Endothelial cell of umbilical vein (primary cell): Measurements from ENCODE around the gene TSPEAR. TPM values are rescaled to one million over a fixed set of nuclear protein-coding genes. Genes with fewer than 3 reads are reported as not detected.

Source experiments
- BruUV-seq: library from RNA; stranded (reverse); fragments of 400-500 nt; replicated peaks from 2 replicates; lab custom pipeline; 2021; lab: Mats Ljungman, UMichigan
- CTCF ChIA-PET: fragments of 300-600, 350-600 bp; sonication (Branson Sonifier 250); formaldehyde crosslinking; loops from one replicate; lab custom pipeline; 2021; ENCODE audit warnings: antibody characterized with exemption, inconsistent platforms; lab: Charles Lee
- POLR2A ChIA-PET: fragments of 300-600, 350-600 bp; sonication (Branson Sonifier 250); formaldehyde crosslinking; loops from one replicate; lab custom pipeline; 2021; ENCODE audit warnings: antibody characterized with exemption, inconsistent platforms; lab: Charles Lee
- DNase-seq: peaks from one replicate; pipeline ENCODE4 v3.0.0-alpha.2; 2011; ENCODE audit warnings: low read depth, low spot score
- FAIRE-seq: peaks from 2 replicates; lab custom pipeline; 2011; peaks lifted over from hg19 to GRCh38; lab: Jason Lieb, UNC
- H2AFZ ChIP-seq: 2 replicates; pipeline ENCODE4 v1.6.0; 2012; ENCODE audit warnings: low read depth, low read length, control low read depth, inconsistent platforms
- H3K27ac ChIP-seq: 2 replicates; pipeline ENCODE4 v1.5.1; 2011; ENCODE audit warnings: low read depth, mild to moderate bottlenecking, control low read depth, low read length, moderate library complexity; ENCODE audit not compliant: insufficient read depth
- H3K27me3 ChIP-seq, 2 experiments: 2 replicates each; pipeline versions ENCODE4 v1.6.0 to v1.6.1; 2011; ENCODE audit warnings: low read length in 2 of 2, mixed read lengths in 1 of 2; ENCODE audit not compliant: control insufficient read depth in 2 of 2, insufficient read depth in 2 of 2
- H3K36me3 ChIP-seq, 2 experiments: 2 replicates in 1 of 2; 3 replicates in 1 of 2; pipeline ENCODE4 v1.5.1; 2011; ENCODE audit warnings: low read length in 2 of 2, mild to moderate bottlenecking in 1 of 2, moderate library complexity in 1 of 2; ENCODE audit not compliant: control insufficient read depth in 2 of 2, insufficient read depth in 2 of 2; ENCODE audit errors: extremely low read depth in 1 of 2
- H3K4me1 ChIP-seq: 3 replicates; pipeline ENCODE4 v1.5.1; 2011; ENCODE audit warnings: mild to moderate bottlenecking, low read length; ENCODE audit not compliant: control insufficient read depth, insufficient read depth; ENCODE audit errors: extremely low read depth
- H3K4me2 ChIP-seq: 2 replicates; pipeline ENCODE4 v1.6.1; 2011; ENCODE audit warnings: low read length, control low read depth, mixed read lengths; ENCODE audit not compliant: insufficient read depth
- H3K4me3 ChIP-seq, 3 experiments: fragments of 200-600 bp in 1 of 3; sonication (generic), shearing (Covaris generic) in 1 of 3; replicated peaks in 1 of 3; 2 replicates each; pipeline ENCODE4 v1.5.1; 2011 to 2016; ENCODE audit warnings: control low read depth in 3 of 3, low read length in 3 of 3, mild to moderate bottlenecking in 2 of 3, inconsistent platforms in 1 of 3, low read depth in 1 of 3, moderate library complexity in 1 of 3; ENCODE audit not compliant: insufficient read depth in 1 of 3
- H3K79me2 ChIP-seq: 2 replicates; pipeline ENCODE4 v1.6.0; 2012; ENCODE audit warnings: low read length, inconsistent platforms; ENCODE audit not compliant: control insufficient read depth, insufficient read depth
- H3K9ac ChIP-seq: replicated peaks from 2 replicates; pipeline ENCODE3; 2011; ENCODE audit warnings: low read length, control low read depth; ENCODE audit not compliant: insufficient read depth; ENCODE audit errors: extremely low read depth
- H3K9me1 ChIP-seq: replicated peaks from 3 replicates; pipeline ENCODE4 v1.6.0; 2011; ENCODE audit warnings: mild to moderate bottlenecking, low read length; ENCODE audit not compliant: control insufficient read depth, insufficient read depth; ENCODE audit errors: extremely low read depth
- H3K9me3 ChIP-seq: replicated peaks from 2 replicates; pipeline ENCODE4 v1.5.1; 2012; ENCODE audit warnings: low read length, inconsistent platforms; ENCODE audit not compliant: control insufficient read depth, insufficient read depth
- H4K20me1 ChIP-seq: replicated peaks from 2 replicates; pipeline ENCODE3; 2011; ENCODE audit warnings: mild to moderate bottlenecking, low read length; ENCODE audit not compliant: control insufficient read depth, insufficient read depth; ENCODE audit errors: extremely low read depth
- CTCF ChIP-seq, 2 donors: IDR thresholded peaks; 1 replicate in 1 of 2; 2 replicates in 1 of 2; pipeline ENCODE4 v1.5.1; 2011; ENCODE audit warnings: low read length in 2 of 2, mild to moderate bottlenecking in 2 of 2, moderate library complexity in 2 of 2, control low read depth in 1 of 2, inconsistent platforms in 1 of 2, low read depth in 1 of 2; ENCODE audit not compliant: insufficient read depth in 1 of 2; ENCODE audit errors: extremely low read depth in 1 of 2
- EZH2 ChIP-seq: IDR thresholded peaks from 2 replicates; pipeline ENCODE4 v1.6.1; 2012; ENCODE audit warnings: borderline replicate concordance, low read depth, mild to moderate bottlenecking, moderate library complexity, low read length, inconsistent platforms; ENCODE audit not compliant: severe bottlenecking
- FOS ChIP-seq: IDR thresholded peaks from 2 replicates; pipeline ENCODE4 v1.6.1; 2011; ENCODE audit warnings: mild to moderate bottlenecking, low read length, moderate library complexity, borderline replicate concordance; ENCODE audit not compliant: insufficient read depth
- GATA2 ChIP-seq: IDR thresholded peaks from 2 replicates; pipeline ENCODE4 v1.7.0; 2011; ENCODE audit warnings: low read depth, mild to moderate bottlenecking, moderate library complexity, mixed read lengths, low read length; ENCODE audit not compliant: insufficient read length, insufficient read depth
- JUN ChIP-seq: IDR thresholded peaks from 2 replicates; pipeline ENCODE4 v1.6.1; 2011; ENCODE audit warnings: borderline replicate concordance, low read depth; ENCODE audit not compliant: insufficient read length, insufficient read depth
- MAX ChIP-seq: IDR thresholded peaks from 2 replicates; pipeline ENCODE4 v1.6.1; 2011; ENCODE audit not compliant: insufficient read depth, insufficient read length
- MYC ChIP-seq: IDR thresholded peaks from one replicate; pipeline ENCODE4 v1.6.1; 2011; ENCODE audit warnings: mild to moderate bottlenecking, low read depth, low read length
- POLR2A ChIP-seq: IDR thresholded peaks from 2 replicates; pipeline ENCODE4 v1.6.1; 2012; ENCODE audit warnings: low read depth, mild to moderate bottlenecking, control low read depth, low read length
- POLR2AphosphoS5 ChIP-seq: IDR thresholded peaks from 2 replicates; pipeline ENCODE4 v1.6.1; 2012; ENCODE audit warnings: low read depth, mild to moderate bottlenecking, control low read depth, low read length, moderate library complexity; ENCODE audit not compliant: insufficient read depth
- dilution Hi-C: fragments of 300-500 bp; cut with MboI; formaldehyde crosslinking; loops from one replicate; pipeline ENCODE4 v1.15.0; 2019; ENCODE audit warnings: low sequenced_read_pairs; ENCODE audit not compliant: extremely low pct_ligation_motif_present
- intact Hi-C: fragments of 100-400 bp; cut with micrococcal nuclease; formaldehyde crosslinking; loops from one replicate; pipeline ENCODE4 v1.10.0; 2022
- polyA plus RNA-seq, 4 experiments: library from polyadenylated mRNA; depleted of rRNA in 3 of 4; stranded (reverse) in 3 of 4; unstranded in 1 of 4; fragments of >200 nt; gene quantifications; 2 replicates each; pipeline versions ENCODE4 v1.2.1 to v1.2.3, GENCODE V29; 2011 to 2012; ENCODE audit warnings: missing spikeins in 1 of 4
- total RNA-seq: library from RNA; stranded (reverse); gene quantifications from 2 replicates; pipeline ENCODE4 v1.2.3, GENCODE V29; 2021

TSPEAR gene
- total and polyA plus RNA-seq, 2 donors (not counting 3 experiments of a cell fraction or from before 2014, with no cell fraction given), result 0.01 TPM; not detected in 1

- Histone ChIP-seq H3K9me1 (no peaks in the 10 kb centered on the region), H3K79me2 (no peaks in the 10 kb centered on the region), H3K27me3 (peaks cover 0 to 15% of the 10 kb centered on the region in 2 experiments), H3K27ac (no peak within 1 kb of the TSS), H3K9me3 (no peaks in the 10 kb centered on the region), H2AFZ (no peak within 1 kb of the TSS), H3K4me3 (no peak within 1 kb of the TSS), H3K36me3 (no peaks in the 10 kb centered on the region), H3K9ac (no peak within 1 kb of the TSS), H4K20me1 (no peaks in the 10 kb centered on the region), H3K4me1 (no peaks in the 10 kb centered on the region), H3K4me2 (no peak within 1 kb of the TSS)
- dilution Hi-C loops, result no loop called here
- DNase-seq (no peak), FAIRE-seq (no peak)
- POLR2A ChIA-PET, result no interaction called here
- CTCF ChIA-PET, result no interaction called here
- BruUV-seq, result no TSS peak
- intact Hi-C loops, result no loop called here
- TF ChIP-seq MAX (no peak), JUN (no peak), MYC (no peak), FOS (no peak), POLR2A (no peak), POLR2AphosphoS5 (no peak), CTCF (IDR thresholded peaks at IDR 0.05; ENCODE audit: extremely low read depth in 1 of 2, insufficient read depth in 1 of 2, low read depth in 1 of 2, low read length in 2 of 2) (no peak), GATA2 (no peak), EZH2 (no peak)
These were observed 171.2 kb downstream of the TSPEAR start, which contains the start of gene KRTAP10-1 for GRCh38 chr21:44539991-44540666. Gene KRTAP10-1, minus strand, starts transcription at chr21:44540195. Its CDS starts 45 bp downstream, at chr21:44540150.
